NOMO-1 (cell line): ENCODE measurements around the gene MYO1E.
A peak's percentile ranks its signal among the peaks of the same experiment; 100 is the strongest.
"Not testable (repeated sequence)": the region's sequence is repeated elsewhere in the genome, so short reads cannot be mapped to it uniquely, and the experiment has no call there.

Source experiments
- DNase-seq, 2 experiments: peaks; one replicate each; lab custom pipeline; 2025; ENCODE audit not compliant: unreplicated experiment in 2 of 2; lab: John Stamatoyannopoulos, UW

The MYO1E gene

GRCh38 chr15:59388670-59389069 is 16.0 kb upstream of the MYO1E start:
- peak; percentile 56 to 79 for DNase-seq

GRCh38 chr15:59387196-59387878 is 14.7 kb upstream of the MYO1E start:
- not testable (repeated sequence) for DNase-seq

GRCh38 chr15:59385171-59385570 is 12.5 kb upstream of the MYO1E start:
- DNase-seq: no peak

GRCh38 chr15:59384507-59384906 is 11.8 kb upstream of the MYO1E start:
- DNase-seq: no peak

GRCh38 chr15:59380902-59381610 is 8.4 kb upstream of the MYO1E start:
- DNase-seq: no peak

GRCh38 chr15:59379531-59379930 is 6.9 kb upstream of the MYO1E start:
- DNase-seq: no peak

GRCh38 chr15:59378855-59379254 is 6.2 kb upstream of the MYO1E start:
- no peak for DNase-seq

- no peak for DNase-seq
Observed at GRCh38 chr15:59377924-59378323, 5.3 kb upstream of the MYO1E start.

- peak in 1 of 2 experiments; percentile 44 for DNase-seq
Observed at GRCh38 chr15:59376733-59377132, 4.1 kb upstream of the MYO1E start.

GRCh38 chr15:59373215-59373614 is 544 bp upstream of the MYO1E start:
- no peak for DNase-seq

GRCh38 chr15:59371458-59372351 is 966 bp downstream of the MYO1E start:
- DNase-seq: no peak

- DNase-seq: no peak
Observed at GRCh38 chr15:59369597-59369996, 3.1 kb downstream of the MYO1E start.

- no peak for DNase-seq
Observed at GRCh38 chr15:59367022-59367451, 5.6 kb downstream of the MYO1E start.

GRCh38 chr15:59366333-59367021 is 6.2 kb downstream of the MYO1E start:
- no peak for DNase-seq

GRCh38 chr15:59364248-59364647 is 8.4 kb downstream of the MYO1E start:
- DNase-seq: peak in 1 of 2 experiments; percentile 48

GRCh38 chr15:59362331-59362730 is 10.3 kb downstream of the MYO1E start:
- DNase-seq: no peak

- no peak for DNase-seq
Observed at GRCh38 chr15:59360896-59361295, 11.8 kb downstream of the MYO1E start.

GRCh38 chr15:59360305-59360704 is 12.4 kb downstream of the MYO1E start:
- DNase-seq: no peak

GRCh38 chr15:59355730-59356129 is 16.9 kb downstream of the MYO1E start:
- DNase-seq: no peak

GRCh38 chr15:59354417-59355031 is 18.1 kb downstream of the MYO1E start:
- DNase-seq: no peak
